ENCODE data around the gene SCTR. TPM values are rescaled to one million over a fixed set of nuclear protein-coding genes. Genes with fewer than 3 reads are reported as not detected.

The SCTR gene
- total and polyA plus RNA-seq, 2 of the 13 experiments (the other 11 are each of a cell fraction or from before 2014, with no cell fraction given), result not detected

DNA sequence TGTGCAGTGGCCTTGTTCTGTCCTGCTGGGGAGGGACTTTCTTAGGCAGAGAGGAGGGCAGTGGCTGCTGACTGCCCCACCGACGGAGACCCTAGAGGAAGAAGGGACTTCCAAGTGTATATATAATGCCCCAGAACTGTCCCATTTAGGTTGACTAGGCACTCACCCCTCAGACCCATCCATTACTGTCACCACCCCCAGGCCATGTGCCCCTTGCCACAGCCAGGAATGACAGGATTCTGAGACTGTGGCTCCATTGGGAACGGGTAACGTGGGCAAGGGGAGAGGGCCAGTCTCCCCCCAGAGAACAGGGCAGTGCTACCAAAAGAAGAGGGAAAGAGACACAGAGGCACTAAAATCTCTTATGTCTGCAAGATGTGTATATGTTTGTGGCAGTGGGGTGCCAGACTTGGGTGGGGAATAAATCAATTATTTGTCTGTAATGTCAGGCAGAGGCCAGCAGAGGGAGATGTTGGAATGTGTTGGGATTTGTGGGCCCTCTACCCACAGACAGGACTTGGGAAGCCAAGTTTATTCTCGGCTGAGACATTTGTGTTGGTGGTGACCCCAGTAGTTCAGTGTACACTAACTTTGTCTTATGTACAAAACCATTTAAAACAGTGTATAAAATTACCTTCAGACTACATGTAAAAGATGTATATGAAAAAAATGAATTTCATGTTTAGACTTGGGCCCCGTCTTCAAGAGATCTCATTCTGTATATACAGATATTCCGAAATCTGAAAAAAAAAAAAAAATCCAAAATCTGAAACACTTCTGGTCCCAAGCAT, 116.7 kb downstream of the SCTR start (continued):
- no peak for TF ChIP-seq HOXA3 (CRISPR knock-in tag; IDR thresholded peaks at IDR 0.05)
- TF ChIP-seq ZNF780A (CRISPR knock-in tag; IDR thresholded peaks at IDR 0.05), result no peak
- TF ChIP-seq, protein P1, sequence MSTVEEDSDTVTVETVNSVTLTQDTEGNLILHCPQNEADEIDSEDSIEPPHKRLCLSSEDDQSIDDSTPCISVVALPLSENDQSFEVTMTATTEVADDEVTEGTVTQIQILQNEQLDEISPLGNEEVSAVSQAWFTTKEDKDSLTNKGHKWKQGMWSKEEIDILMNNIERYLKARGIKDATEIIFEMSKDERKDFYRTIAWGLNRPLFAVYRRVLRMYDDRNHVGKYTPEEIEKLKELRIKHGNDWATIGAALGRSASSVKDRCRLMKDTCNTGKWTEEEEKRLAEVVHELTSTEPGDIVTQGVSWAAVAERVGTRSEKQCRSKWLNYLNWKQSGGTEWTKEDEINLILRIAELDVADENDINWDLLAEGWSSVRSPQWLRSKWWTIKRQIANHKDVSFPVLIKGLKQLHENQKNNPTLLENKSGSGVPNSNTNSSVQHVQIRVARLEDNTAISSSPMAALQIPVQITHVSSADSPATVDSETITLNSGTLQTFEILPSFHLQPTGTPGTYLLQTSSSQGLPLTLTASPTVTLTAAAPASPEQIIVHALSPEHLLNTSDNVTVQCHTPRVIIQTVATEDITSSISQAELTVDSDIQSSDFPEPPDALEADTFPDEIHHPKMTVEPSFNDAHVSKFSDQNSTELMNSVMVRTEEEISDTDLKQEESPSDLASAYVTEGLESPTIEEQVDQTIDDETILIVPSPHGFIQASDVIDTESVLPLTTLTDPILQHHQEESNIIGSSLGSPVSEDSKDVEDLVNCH (CRISPR knock-in tag; IDR thresholded peaks at IDR 0.05), result no peak
- TF ChIP-seq, protein P2, sequence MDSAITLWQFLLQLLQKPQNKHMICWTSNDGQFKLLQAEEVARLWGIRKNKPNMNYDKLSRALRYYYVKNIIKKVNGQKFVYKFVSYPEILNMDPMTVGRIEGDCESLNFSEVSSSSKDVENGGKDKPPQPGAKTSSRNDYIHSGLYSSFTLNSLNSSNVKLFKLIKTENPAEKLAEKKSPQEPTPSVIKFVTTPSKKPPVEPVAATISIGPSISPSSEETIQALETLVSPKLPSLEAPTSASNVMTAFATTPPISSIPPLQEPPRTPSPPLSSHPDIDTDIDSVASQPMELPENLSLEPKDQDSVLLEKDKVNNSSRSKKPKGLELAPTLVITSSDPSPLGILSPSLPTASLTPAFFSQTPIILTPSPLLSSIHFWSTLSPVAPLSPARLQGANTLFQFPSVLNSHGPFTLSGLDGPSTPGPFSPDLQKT (CRISPR knock-in tag; IDR thresholded peaks at IDR 0.05; ENCODE audit: borderline replicate concordance), result no peak
- TF ChIP-seq HNRNPUL1 (IDR thresholded peaks at IDR 0.05; ENCODE audit: low read depth, low read length), result no peak
- no peak for TF ChIP-seq ZNF3 (CRISPR knock-in tag; IDR thresholded peaks at IDR 0.05)
- TF ChIP-seq ZNF883 (CRISPR knock-in tag; IDR thresholded peaks at IDR 0.05; ENCODE audit: not compliant biosample characterization), result no peak
- no peak for TF ChIP-seq ZNF230 (CRISPR knock-in tag; IDR thresholded peaks at IDR 0.05)
- TF ChIP-seq CAMTA2 (CRISPR knock-in tag; IDR thresholded peaks at IDR 0.05; ENCODE audit: borderline replicate concordance), result no peak
- TF ChIP-seq, protein P3, sequence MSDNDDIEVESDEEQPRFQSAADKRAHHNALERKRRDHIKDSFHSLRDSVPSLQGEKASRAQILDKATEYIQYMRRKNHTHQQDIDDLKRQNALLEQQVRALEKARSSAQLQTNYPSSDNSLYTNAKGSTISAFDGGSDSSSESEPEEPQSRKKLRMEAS (IDR thresholded peaks at IDR 0.05), result no peak
- TF ChIP-seq TRIM24 (CRISPR knock-in tag; IDR thresholded peaks at IDR 0.05), result no peak
- TF ChIP-seq KDM4B (CRISPR knock-in tag; IDR thresholded peaks at IDR 0.05), result no peak
- 0 out of 2 replicates have a peak, but pooled peaks have one; percentile 14 for TF ChIP-seq RXRB (CRISPR knock-in tag; IDR thresholded peaks at IDR 0.05; ENCODE audit: borderline replicate concordance)
- TF ChIP-seq, protein P4, sequence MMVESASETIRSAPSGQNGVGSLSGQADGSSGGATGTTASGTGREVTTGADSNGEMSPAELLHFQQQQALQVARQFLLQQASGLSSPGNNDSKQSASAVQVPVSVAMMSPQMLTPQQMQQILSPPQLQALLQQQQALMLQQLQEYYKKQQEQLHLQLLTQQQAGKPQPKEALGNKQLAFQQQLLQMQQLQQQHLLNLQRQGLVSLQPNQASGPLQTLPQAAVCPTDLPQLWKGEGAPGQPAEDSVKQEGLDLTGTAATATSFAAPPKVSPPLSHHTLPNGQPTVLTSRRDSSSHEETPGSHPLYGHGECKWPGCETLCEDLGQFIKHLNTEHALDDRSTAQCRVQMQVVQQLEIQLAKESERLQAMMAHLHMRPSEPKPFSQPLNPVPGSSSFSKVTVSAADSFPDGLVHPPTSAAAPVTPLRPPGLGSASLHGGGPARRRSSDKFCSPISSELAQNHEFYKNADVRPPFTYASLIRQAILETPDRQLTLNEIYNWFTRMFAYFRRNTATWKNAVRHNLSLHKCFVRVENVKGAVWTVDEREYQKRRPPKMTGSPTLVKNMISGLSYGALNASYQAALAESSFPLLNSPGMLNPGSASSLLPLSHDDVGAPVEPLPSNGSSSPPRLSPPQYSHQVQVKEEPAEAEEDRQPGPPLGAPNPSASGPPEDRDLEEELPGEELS (CRISPR knock-in tag; IDR thresholded peaks at IDR 0.05), result no peak
- TF ChIP-seq GABPB1 (CRISPR knock-in tag; IDR thresholded peaks at IDR 0.05), result no peak
- TF ChIP-seq ZNF629 (CRISPR knock-in tag; conservative IDR thresholded peaks at IDR 0.05), result 0 out of 2 replicates have a peak, but pooled peaks have one; percentile 3
- TF ChIP-seq ZC3H4 (CRISPR knock-in tag; IDR thresholded peaks at IDR 0.05; ENCODE audit: borderline replicate concordance), result no peak
- no peak for TF ChIP-seq IRX3 (CRISPR knock-in tag; IDR thresholded peaks at IDR 0.05; ENCODE audit: borderline replicate concordance, low read depth)
- no peak for TF ChIP-seq ZNF326 (CRISPR knock-in tag; IDR thresholded peaks at IDR 0.05; ENCODE audit: borderline replicate concordance)
- TF ChIP-seq, protein P5, sequence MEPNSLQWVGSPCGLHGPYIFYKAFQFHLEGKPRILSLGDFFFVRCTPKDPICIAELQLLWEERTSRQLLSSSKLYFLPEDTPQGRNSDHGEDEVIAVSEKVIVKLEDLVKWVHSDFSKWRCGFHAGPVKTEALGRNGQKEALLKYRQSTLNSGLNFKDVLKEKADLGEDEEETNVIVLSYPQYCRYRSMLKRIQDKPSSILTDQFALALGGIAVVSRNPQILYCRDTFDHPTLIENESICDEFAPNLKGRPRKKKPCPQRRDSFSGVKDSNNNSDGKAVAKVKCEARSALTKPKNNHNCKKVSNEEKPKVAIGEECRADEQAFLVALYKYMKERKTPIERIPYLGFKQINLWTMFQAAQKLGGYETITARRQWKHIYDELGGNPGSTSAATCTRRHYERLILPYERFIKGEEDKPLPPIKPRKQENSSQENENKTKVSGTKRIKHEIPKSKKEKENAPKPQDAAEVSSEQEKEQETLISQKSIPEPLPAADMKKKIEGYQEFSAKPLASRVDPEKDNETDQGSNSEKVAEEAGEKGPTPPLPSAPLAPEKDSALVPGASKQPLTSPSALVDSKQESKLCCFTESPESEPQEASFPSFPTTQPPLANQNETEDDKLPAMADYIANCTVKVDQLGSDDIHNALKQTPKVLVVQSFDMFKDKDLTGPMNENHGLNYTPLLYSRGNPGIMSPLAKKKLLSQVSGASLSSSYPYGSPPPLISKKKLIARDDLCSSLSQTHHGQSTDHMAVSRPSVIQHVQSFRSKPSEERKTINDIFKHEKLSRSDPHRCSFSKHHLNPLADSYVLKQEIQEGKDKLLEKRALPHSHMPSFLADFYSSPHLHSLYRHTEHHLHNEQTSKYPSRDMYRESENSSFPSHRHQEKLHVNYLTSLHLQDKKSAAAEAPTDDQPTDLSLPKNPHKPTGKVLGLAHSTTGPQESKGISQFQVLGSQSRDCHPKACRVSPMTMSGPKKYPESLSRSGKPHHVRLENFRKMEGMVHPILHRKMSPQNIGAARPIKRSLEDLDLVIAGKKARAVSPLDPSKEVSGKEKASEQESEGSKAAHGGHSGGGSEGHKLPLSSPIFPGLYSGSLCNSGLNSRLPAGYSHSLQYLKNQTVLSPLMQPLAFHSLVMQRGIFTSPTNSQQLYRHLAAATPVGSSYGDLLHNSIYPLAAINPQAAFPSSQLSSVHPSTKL (CRISPR knock-in tag; IDR thresholded peaks at IDR 0.05), result no peak
